GM12878 (cell line): ENCODE results near the gene KIF5A. TPM values are rescaled to one million over a fixed set of nuclear protein-coding genes. Genes with fewer than 3 reads are reported as not detected.

ENCODE experiments used
- ATF2 ChIP-seq: IDR thresholded peaks from 2 replicates; pipeline ENCODE4 v1.6.1; 2012; ENCODE audit warnings: low read length, inconsistent platforms
- ATF7 ChIP-seq: fragments of 450-650 bp; IDR thresholded peaks from 2 replicates; pipeline ENCODE4 v1.6.1; 2016; ENCODE audit warnings: low read depth, mild to moderate bottlenecking
- BACH1 ChIP-seq: fragments of 450-650 bp; IDR thresholded peaks from 2 replicates; pipeline ENCODE4 v1.6.1; 2017; ENCODE audit warnings: mild to moderate bottlenecking, borderline replicate concordance
- BCL3 ChIP-seq: IDR thresholded peaks from 2 replicates; pipeline ENCODE4 v1.6.1; 2011; ENCODE audit warnings: borderline replicate concordance, low read depth, mild to moderate bottlenecking, moderate library complexity, low read length; ENCODE audit not compliant: insufficient read depth, poor library complexity, severe bottlenecking
- CREM ChIP-seq: IDR thresholded peaks from 2 replicates; pipeline ENCODE4 v1.6.1; 2014; ENCODE audit warnings: antibody characterized with exemption, low read depth
- EGR1 ChIP-seq, 2 experiments: IDR thresholded peaks; 1 replicate in 1 of 2; 2 replicates in 1 of 2; pipeline ENCODE4 v1.6.1; 2011 to 2012; ENCODE audit warnings: low read depth in 2 of 2, low read length in 2 of 2, borderline replicate concordance in 1 of 2, mild to moderate bottlenecking in 1 of 2, moderate library complexity in 1 of 2
- FOXK2 ChIP-seq: fragments of 450-650 bp; IDR thresholded peaks from 2 replicates; pipeline ENCODE4 v1.6.1; 2017; ENCODE audit warnings: mild to moderate bottlenecking, moderate library complexity
- HCFC1 ChIP-seq: fragments of 150-350 bp; IDR thresholded peaks from 2 replicates; pipeline ENCODE4 v1.6.1; 2014; ENCODE audit warnings: low read length
- HDAC2 ChIP-seq: fragments of 200-600 bp; sonication (generic); IDR thresholded peaks from 2 replicates; pipeline ENCODE4 v1.6.1; 2017
- HSF1 ChIP-seq: fragments of 150-350 bp; IDR thresholded peaks from 2 replicates; pipeline ENCODE4 v1.6.1; 2014; ENCODE audit warnings: mild to moderate bottlenecking, low read depth, low read length
- KLF5 ChIP-seq: fragments of 450-650 bp; IDR thresholded peaks from 2 replicates; pipeline ENCODE4 v1.6.1; 2014; ENCODE audit warnings: mild to moderate bottlenecking; ENCODE audit not compliant: partially characterized antibody
- MTA2 ChIP-seq: fragments of 450-650 bp; IDR thresholded peaks from 2 replicates; pipeline ENCODE4 v1.6.1; 2016; ENCODE audit warnings: low read depth, mild to moderate bottlenecking, moderate library complexity
- NFXL1 ChIP-seq: fragments of 450-650 bp; IDR thresholded peaks from 2 replicates; pipeline ENCODE4 v1.6.1; 2017; ENCODE audit warnings: antibody characterized with exemption, mild to moderate bottlenecking, borderline replicate concordance
- NFYA ChIP-seq: IDR thresholded peaks from 2 replicates; pipeline ENCODE4 v1.6.1; 2011; ENCODE audit warnings: low read depth, mild to moderate bottlenecking, low read length, improper control_type of control experiment, borderline replicate concordance
- PML ChIP-seq: IDR thresholded peaks from 2 replicates; pipeline ENCODE4 v1.6.1; 2012; ENCODE audit warnings: low read length, inconsistent platforms
- POLR2AphosphoS5 ChIP-seq: IDR thresholded peaks from 2 replicates; pipeline ENCODE4 v1.6.1; 2011; ENCODE audit warnings: mild to moderate bottlenecking, low read length, inconsistent platforms
- POU2F2 ChIP-seq: IDR thresholded peaks from 3 replicates; pipeline ENCODE4 v1.6.1; 2011; ENCODE audit warnings: low read depth, mild to moderate bottlenecking, low read length, borderline replicate concordance
- RFX5 ChIP-seq: IDR thresholded peaks from 2 replicates; pipeline ENCODE4 v1.6.1; 2011; ENCODE audit warnings: low read depth, low read length, improper control_type of control experiment
- SIX5 ChIP-seq: IDR thresholded peaks from 2 replicates; pipeline ENCODE4 v1.6.1; 2011; ENCODE audit warnings: mild to moderate bottlenecking, low read depth, low read length, moderate library complexity; ENCODE audit not compliant: severe bottlenecking
- SMAD5 ChIP-seq: IDR thresholded peaks from 2 replicates; pipeline ENCODE4 v1.6.1; 2016; ENCODE audit warnings: antibody characterized with exemption, low read depth
- SRF ChIP-seq, 2 experiments: IDR thresholded peaks; 2 replicates each; pipeline ENCODE4 v1.6.1; 2011; ENCODE audit warnings: low read depth in 2 of 2, low read length in 2 of 2, mild to moderate bottlenecking in 1 of 2, moderate library complexity in 1 of 2
- TARDBP ChIP-seq: IDR thresholded peaks from 2 replicates; pipeline ENCODE4 v1.6.1; 2016; ENCODE audit warnings: borderline replicate concordance
- YY1 ChIP-seq: IDR thresholded peaks from 2 replicates; pipeline ENCODE4 v1.6.1; 2011; ENCODE audit warnings: low read depth, mild to moderate bottlenecking, low read length
- ZBED1 ChIP-seq: IDR thresholded peaks from 2 replicates; pipeline ENCODE4 v1.6.1; 2016; ENCODE audit warnings: borderline replicate concordance
- ZNF24 ChIP-seq: fragments of 450-650 bp; IDR thresholded peaks from 2 replicates; pipeline ENCODE4 v1.6.1; 2017; ENCODE audit warnings: antibody characterized with exemption, mild to moderate bottlenecking
- polyA plus RNA-seq, 11 experiments: library from polyadenylated mRNA; depleted of rRNA in 4 of 11; unstranded in 6 of 11; stranded (reverse) in 5 of 11; fragments of >200 nt; fragmentation: Nextera tagmentation in 4 of 11; fragmentation: Illumina TruSeq in 1 of 11; extraction: Ambion mirVana in 4 of 11; extraction: Trizol in 1 of 11; gene quantifications; 1 replicate in 1 of 11; 2 replicates in 10 of 11; pipeline versions ENCODE4 v1.2.1 to v1.2.3, GENCODE V29; 2011 to 2016; ENCODE audit warnings: inconsistent platforms in 2 of 11, missing spikeins in 2 of 11, low read depth in 1 of 11
- total RNA-seq, 4 experiments: library from RNA; depleted of rRNA in 3 of 4; stranded (reverse); fragments of >200 nt in 3 of 4; fragmentation: Illumina TruSeq in 1 of 4; extraction: Trizol in 1 of 4; gene quantifications; 2 replicates each; pipeline versions ENCODE4 v1.2.1 to v1.2.3, GENCODE V29; 2013 to 2021
- TF ChIP-seq, protein P1 (sequence below): fragments of 450-650 bp; IDR thresholded peaks from 2 replicates; pipeline ENCODE4 v1.6.1; 2018; ENCODE audit warnings: mild to moderate bottlenecking, low read depth, moderate library complexity; ENCODE audit not compliant: partially characterized antibody

The KIF5A gene
- total and polyA plus RNA-seq, 10 of the 15 experiments (the other 5 are each of a cell fraction or from before 2014, with no cell fraction given), result 0.35 to 2.9 (median 0.97) TPM

GRCh38 chr12:57547288-57548012 lies 2.4 kb upstream of the KIF5A start (continued):
- TF ChIP-seq, protein P1, sequence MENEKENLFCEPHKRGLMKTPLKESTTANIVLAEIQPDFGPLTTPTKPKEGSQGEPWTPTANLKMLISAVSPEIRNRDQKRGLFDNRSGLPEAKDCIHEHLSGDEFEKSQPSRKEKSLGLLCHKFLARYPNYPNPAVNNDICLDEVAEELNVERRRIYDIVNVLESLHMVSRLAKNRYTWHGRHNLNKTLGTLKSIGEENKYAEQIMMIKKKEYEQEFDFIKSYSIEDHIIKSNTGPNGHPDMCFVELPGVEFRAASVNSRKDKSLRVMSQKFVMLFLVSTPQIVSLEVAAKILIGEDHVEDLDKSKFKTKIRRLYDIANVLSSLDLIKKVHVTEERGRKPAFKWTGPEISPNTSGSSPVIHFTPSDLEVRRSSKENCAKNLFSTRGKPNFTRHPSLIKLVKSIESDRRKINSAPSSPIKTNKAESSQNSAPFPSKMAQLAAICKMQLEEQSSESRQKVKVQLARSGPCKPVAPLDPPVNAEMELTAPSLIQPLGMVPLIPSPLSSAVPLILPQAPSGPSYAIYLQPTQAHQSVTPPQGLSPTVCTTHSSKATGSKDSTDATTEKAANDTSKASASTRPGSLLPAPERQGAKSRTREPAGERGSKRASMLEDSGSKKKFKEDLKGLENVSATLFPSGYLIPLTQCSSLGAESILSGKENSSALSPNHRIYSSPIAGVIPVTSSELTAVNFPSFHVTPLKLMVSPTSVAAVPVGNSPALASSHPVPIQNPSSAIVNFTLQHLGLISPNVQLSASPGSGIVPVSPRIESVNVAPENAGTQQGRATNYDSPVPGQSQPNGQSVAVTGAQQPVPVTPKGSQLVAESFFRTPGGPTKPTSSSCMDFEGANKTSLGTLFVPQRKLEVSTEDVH, result no peak
- TF ChIP-seq HCFC1, result peak; percentile 90
- TF ChIP-seq MTA2, result no peak
- TF ChIP-seq HSF1, result no peak
- peak; percentile 86 for TF ChIP-seq SIX5
- no peak for TF ChIP-seq POU2F2
- TF ChIP-seq PML, result 0 out of 2 replicates have a peak, but pooled peaks have one; percentile 17
- no peak for TF ChIP-seq EGR1 (IDR thresholded peaks at IDR 0.05; ENCODE audit: borderline replicate concordance in 1 of 2, low read depth in 2 of 2, low read length in 2 of 2)
- peak in 1 of 2 experiments; percentile 57; a peak in 1 of 4 replicates for TF ChIP-seq SRF (IDR thresholded peaks at IDR 0.05; ENCODE audit: low read depth in 2 of 2, low read length in 2 of 2)
- TF ChIP-seq ATF2, result peak; percentile 98
- no peak for TF ChIP-seq FOXK2
- no peak for TF ChIP-seq NFXL1
- no peak for TF ChIP-seq BCL3
- TF ChIP-seq CREM, result peak; percentile 93
- peak; percentile 99; the same call in 1 of the 2 replicates for TF ChIP-seq ATF7
- no peak for TF ChIP-seq HDAC2
- no peak for TF ChIP-seq BACH1
- no peak for TF ChIP-seq NFYA
- no peak for TF ChIP-seq POLR2AphosphoS5
- TF ChIP-seq ZBED1, result no peak
- peak; percentile 85; the same call in 1 of the 2 replicates for TF ChIP-seq YY1
- TF ChIP-seq ZNF24, result no peak
- TF ChIP-seq KLF5, result no peak
- peak; percentile 67; the same call in 1 of the 2 replicates for TF ChIP-seq TARDBP
- no peak for TF ChIP-seq RFX5
- no peak for TF ChIP-seq SMAD5
